ENCODE data around the gene TRABD.

TRABD gene

GRCh38 chr22:50141891-50142363 is 43.8 kb upstream of the TRABD start:
- H2BK12ac ChIP-seq (ENCODE audit: low read length in 2 of 2) = no peak overlapping the region
- H3K9me3 ChIP-seq (ENCODE audit: control insufficient read depth, low read length) = no peaks in the 10 kb centered on the region
- no peak overlapping the region for H2BK5ac ChIP-seq (ENCODE audit: low read depth, low read length, poor library complexity, severe bottlenecking)
- peaks cover 6% of the 10 kb centered on the region for H3K4me1 ChIP-seq (ENCODE audit: control insufficient read depth, insufficient read depth, low read depth, low read length)
- H3K4ac ChIP-seq (ENCODE audit: low read depth in 1 of 2, low read length in 2 of 2) = no peak overlapping the region
- H3K23ac ChIP-seq (ENCODE audit: low read length in 2 of 2) = no peak overlapping the region
- H3K36me3 ChIP-seq (ENCODE audit: control insufficient read depth in 1 of 2, insufficient read depth in 2 of 2, low read depth in 1 of 2, low read length in 2 of 2) = no peaks in the 10 kb centered on the region
- WGBS = 27% methylated on average over 9 of the region's 11 CpGs
- no peak overlapping the region for H4K91ac ChIP-seq (ENCODE audit: low read length)
- DNase-seq = peak; percentile 44
- no peaks in the 10 kb centered on the region for H3K79me1 ChIP-seq (replicated peaks; ENCODE audit: low read length, poor library complexity, severe bottlenecking)
- H2BK120ac ChIP-seq (ENCODE audit: low read depth, low read length) = no peak overlapping the region
- H3K27ac ChIP-seq (ENCODE audit: low read length, poor library complexity, severe bottlenecking) = no peak overlapping the region
- no peak overlapping the region for H3K4me3 ChIP-seq (ENCODE audit: insufficient read depth in 1 of 2, low read depth in 1 of 2, low read length in 2 of 2)
- peaks cover 11 to 46% of the 10 kb centered on the region in 2 experiments for H3K27me3 ChIP-seq (ENCODE audit: control insufficient read depth in 1 of 2, insufficient read depth in 1 of 2, low read length in 2 of 2)
- H2AK5ac ChIP-seq (ENCODE audit: low read length, severe bottlenecking) = no peak overlapping the region
- H4K8ac ChIP-seq (ENCODE audit: low read length) = no peak overlapping the region
- no peak overlapping the region for H2BK15ac ChIP-seq (ENCODE audit: low read depth, poor library complexity, severe bottlenecking)
- no peak overlapping the region for H2AFZ ChIP-seq (ENCODE audit: low read depth, low read length)
- H3K9ac ChIP-seq (ENCODE audit: low read length) = no peak overlapping the region
- H3K18ac ChIP-seq (ENCODE audit: low read depth in 1 of 2, low read length in 2 of 2) = no peak overlapping the region
- no peak overlapping the region for H3K14ac ChIP-seq (ENCODE audit: low read length in 2 of 2)
- H3K4me2 ChIP-seq (ENCODE audit: low read length, poor library complexity, severe bottlenecking) = no peak overlapping the region

DNA sequence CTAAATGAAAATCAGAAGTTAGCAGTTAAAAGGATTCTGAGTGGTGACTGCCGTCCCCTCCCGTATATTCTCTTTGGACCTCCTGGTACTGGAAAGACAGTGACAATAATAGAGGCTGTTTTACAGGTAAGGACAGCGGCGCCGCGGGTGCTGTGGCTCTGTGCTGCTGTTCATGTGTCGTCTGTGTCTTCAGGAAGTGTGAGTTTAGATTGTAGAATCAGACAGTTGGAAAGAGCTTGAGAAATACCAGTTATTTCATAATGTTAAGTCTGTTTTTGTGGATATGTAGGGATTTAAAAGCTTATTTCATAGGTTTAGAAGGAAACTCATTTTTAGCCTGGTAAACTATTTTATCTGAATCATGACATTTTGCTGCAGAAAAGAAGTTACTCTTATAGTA is 42.6 kb upstream of the TRABD start:
- H3K9ac ChIP-seq (ENCODE audit: low read length) = no peak overlapping the region
- no peaks in the 10 kb centered on the region for H3K9me3 ChIP-seq (ENCODE audit: control insufficient read depth, low read length)
- no peaks in the 10 kb centered on the region for H3K36me3 ChIP-seq (ENCODE audit: control insufficient read depth in 1 of 2, insufficient read depth in 2 of 2, low read depth in 1 of 2, low read length in 2 of 2)
- H3K4me3 ChIP-seq (ENCODE audit: insufficient read depth in 1 of 2, low read depth in 1 of 2, low read length in 2 of 2) = no peak overlapping the region
- no peak for DNase-seq
- H3K4me2 ChIP-seq (ENCODE audit: low read length, poor library complexity, severe bottlenecking) = no peak overlapping the region
- H4K91ac ChIP-seq (ENCODE audit: low read length) = no peak overlapping the region
- no peak overlapping the region for H3K18ac ChIP-seq (ENCODE audit: low read depth in 1 of 2, low read length in 2 of 2)
- no peak overlapping the region for H2AFZ ChIP-seq (ENCODE audit: low read depth, low read length)
- peaks cover 5% of the 10 kb centered on the region for H3K4me1 ChIP-seq (ENCODE audit: control insufficient read depth, insufficient read depth, low read depth, low read length)
- H2BK5ac ChIP-seq (ENCODE audit: low read depth, low read length, poor library complexity, severe bottlenecking) = no peak overlapping the region
- no peak overlapping the region for H3K27ac ChIP-seq (ENCODE audit: low read length, poor library complexity, severe bottlenecking)
- H2BK12ac ChIP-seq (ENCODE audit: low read length in 2 of 2) = no peak overlapping the region
- no peak overlapping the region for H3K23ac ChIP-seq (ENCODE audit: low read length in 2 of 2)
- peaks cover 11 to 45% of the 10 kb centered on the region in 2 experiments for H3K27me3 ChIP-seq (ENCODE audit: control insufficient read depth in 1 of 2, insufficient read depth in 1 of 2, low read length in 2 of 2)
- H2BK15ac ChIP-seq (ENCODE audit: low read depth, poor library complexity, severe bottlenecking) = no peak overlapping the region
- no peak overlapping the region for H3K14ac ChIP-seq (ENCODE audit: low read length in 2 of 2)
- no peaks in the 10 kb centered on the region for H3K79me1 ChIP-seq (replicated peaks; ENCODE audit: low read length, poor library complexity, severe bottlenecking)
- 91% methylated on average over 7 of the region's 7 CpGs for WGBS
- no peak overlapping the region for H3K4ac ChIP-seq (ENCODE audit: low read depth in 1 of 2, low read length in 2 of 2)
- no peak overlapping the region for H2BK120ac ChIP-seq (ENCODE audit: low read depth, low read length)
- no peak overlapping the region for H2AK5ac ChIP-seq (ENCODE audit: low read length, severe bottlenecking)
- no peak overlapping the region for H4K8ac ChIP-seq (ENCODE audit: low read length)

DNA sequence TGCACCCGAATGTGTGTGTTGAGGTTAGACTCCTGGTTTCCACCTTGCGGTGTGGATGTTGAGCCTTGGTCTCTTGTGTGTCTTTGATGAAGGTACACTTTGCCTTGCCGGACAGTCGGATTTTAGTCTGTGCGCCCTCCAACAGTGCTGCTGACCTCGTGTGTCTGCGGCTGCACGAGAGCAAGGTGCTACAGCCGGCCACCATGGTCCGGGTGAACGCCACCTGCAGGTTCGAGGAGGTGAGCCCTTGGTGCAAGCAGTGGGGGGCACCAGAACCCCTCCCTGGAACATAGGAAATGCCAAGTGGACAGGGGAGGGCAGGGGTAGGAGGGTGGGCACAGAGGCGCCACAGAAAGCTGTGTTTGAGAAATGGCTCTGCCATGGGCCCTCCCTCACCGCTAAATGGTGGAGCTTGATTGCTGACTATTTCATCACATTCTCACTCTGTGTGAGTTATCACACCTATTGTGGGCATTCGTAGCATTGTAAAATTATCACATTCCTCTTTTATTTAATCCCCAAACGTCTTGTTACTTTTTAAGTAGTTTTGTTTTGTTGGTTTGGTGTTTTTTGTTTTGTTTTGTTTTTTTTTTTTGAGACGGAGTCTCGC is 41.6 kb upstream of the TRABD start:
- Histone ChIP-seq H3K14ac (ENCODE audit: low read length in 2 of 2) (no peak overlapping the region), H4K8ac (ENCODE audit: low read length) (no peak overlapping the region), H3K4me1 (ENCODE audit: control insufficient read depth, insufficient read depth, low read depth, low read length) (peaks cover 8% of the 10 kb centered on the region), H3K27me3 (ENCODE audit: control insufficient read depth in 1 of 2, insufficient read depth in 1 of 2, low read length in 2 of 2) (peaks cover 11 to 43% of the 10 kb centered on the region in 2 experiments), H2AK5ac (ENCODE audit: low read length, severe bottlenecking) (no peak overlapping the region), H3K79me1 (replicated peaks; ENCODE audit: low read length, poor library complexity, severe bottlenecking) (no peaks in the 10 kb centered on the region), H2BK12ac (ENCODE audit: low read length in 2 of 2) (no peak overlapping the region), H3K4me2 (ENCODE audit: low read length, poor library complexity, severe bottlenecking) (no peak overlapping the region), H3K4me3 (ENCODE audit: insufficient read depth in 1 of 2, low read depth in 1 of 2, low read length in 2 of 2) (no peak overlapping the region), H2AFZ (ENCODE audit: low read depth, low read length) (no peak overlapping the region), H3K18ac (ENCODE audit: low read depth in 1 of 2, low read length in 2 of 2) (no peak overlapping the region), H2BK5ac (ENCODE audit: low read depth, low read length, poor library complexity, severe bottlenecking) (no peak overlapping the region), H3K9me3 (ENCODE audit: control insufficient read depth, low read length) (no peaks in the 10 kb centered on the region), H2BK120ac (ENCODE audit: low read depth, low read length) (no peak overlapping the region), H3K9ac (ENCODE audit: low read length) (no peak overlapping the region), H2BK15ac (ENCODE audit: low read depth, poor library complexity, severe bottlenecking) (no peak overlapping the region), H3K4ac (ENCODE audit: low read depth in 1 of 2, low read length in 2 of 2) (no peak overlapping the region), H4K91ac (ENCODE audit: low read length) (no peak overlapping the region), H3K23ac (ENCODE audit: low read length in 2 of 2) (peak overlapping the region in 1 of 2 experiments; percentile 40), H3K36me3 (ENCODE audit: control insufficient read depth in 1 of 2, insufficient read depth in 2 of 2, low read depth in 1 of 2, low read length in 2 of 2) (no peaks in the 10 kb centered on the region), H3K27ac (ENCODE audit: low read length, poor library complexity, severe bottlenecking) (no peak overlapping the region)
- DNase-seq = no peak
- 88% methylated on average over 13 of the region's 18 CpGs for WGBS

GRCh38 chr22:50145721-50146438 is 39.8 kb upstream of the TRABD start:
- no peak overlapping the region for H2BK12ac ChIP-seq (ENCODE audit: low read length in 2 of 2)
- no peak overlapping the region for H3K4me3 ChIP-seq (ENCODE audit: insufficient read depth in 1 of 2, low read depth in 1 of 2, low read length in 2 of 2)
- no peaks in the 10 kb centered on the region for H3K9me3 ChIP-seq (ENCODE audit: control insufficient read depth, low read length)
- H3K14ac ChIP-seq (ENCODE audit: low read length in 2 of 2) = peak overlapping the region in 1 of 2 experiments; percentile 21
- peaks cover 11 to 41% of the 10 kb centered on the region in 2 experiments for H3K27me3 ChIP-seq (ENCODE audit: control insufficient read depth in 1 of 2, insufficient read depth in 1 of 2, low read length in 2 of 2)
- H3K27ac ChIP-seq (ENCODE audit: low read length, poor library complexity, severe bottlenecking) = no peak overlapping the region
- H3K36me3 ChIP-seq (ENCODE audit: control insufficient read depth in 1 of 2, insufficient read depth in 2 of 2, low read depth in 1 of 2, low read length in 2 of 2) = no peaks in the 10 kb centered on the region
- H3K23ac ChIP-seq (ENCODE audit: low read length in 2 of 2) = peak overlapping the region in 1 of 2 experiments; percentile 47
- H2BK5ac ChIP-seq (ENCODE audit: low read depth, low read length, poor library complexity, severe bottlenecking) = no peak overlapping the region
- peaks cover 12% of the 10 kb centered on the region for H3K4me1 ChIP-seq (ENCODE audit: control insufficient read depth, insufficient read depth, low read depth, low read length)
- H3K4me2 ChIP-seq (ENCODE audit: low read length, poor library complexity, severe bottlenecking) = no peak overlapping the region
- no peaks in the 10 kb centered on the region for H3K79me1 ChIP-seq (replicated peaks; ENCODE audit: low read length, poor library complexity, severe bottlenecking)
- H4K8ac ChIP-seq (ENCODE audit: low read length) = no peak overlapping the region
- 56% methylated on average over 25 of the region's 25 CpGs for WGBS
- H4K91ac ChIP-seq (ENCODE audit: low read length) = no peak overlapping the region
- no peak for DNase-seq
- no peak overlapping the region for H2BK120ac ChIP-seq (ENCODE audit: low read depth, low read length)
- no peak overlapping the region for H2BK15ac ChIP-seq (ENCODE audit: low read depth, poor library complexity, severe bottlenecking)
- H3K18ac ChIP-seq (ENCODE audit: low read depth in 1 of 2, low read length in 2 of 2) = no peak overlapping the region
- H2AFZ ChIP-seq (ENCODE audit: low read depth, low read length) = no peak overlapping the region
- no peak overlapping the region for H3K9ac ChIP-seq (ENCODE audit: low read length)
- no peak overlapping the region for H3K4ac ChIP-seq (ENCODE audit: low read depth in 1 of 2, low read length in 2 of 2)
- H2AK5ac ChIP-seq (ENCODE audit: low read length, severe bottlenecking) = no peak overlapping the region

All from mesenchymal stem cell (in vitro differentiated cells and primary cell).